HG03045 (cell line): ENCODE results near the gene GREM2.

Experiments used
- ATAC-seq: cut with Tn5 transposase; IDR thresholded peaks from one replicate; pipeline ENCODE4 v1.9.1; 2021; ENCODE audit warnings: mild to moderate bottlenecking, moderate library complexity; ENCODE audit not compliant: unreplicated experiment

GREM2 gene

DNA sequence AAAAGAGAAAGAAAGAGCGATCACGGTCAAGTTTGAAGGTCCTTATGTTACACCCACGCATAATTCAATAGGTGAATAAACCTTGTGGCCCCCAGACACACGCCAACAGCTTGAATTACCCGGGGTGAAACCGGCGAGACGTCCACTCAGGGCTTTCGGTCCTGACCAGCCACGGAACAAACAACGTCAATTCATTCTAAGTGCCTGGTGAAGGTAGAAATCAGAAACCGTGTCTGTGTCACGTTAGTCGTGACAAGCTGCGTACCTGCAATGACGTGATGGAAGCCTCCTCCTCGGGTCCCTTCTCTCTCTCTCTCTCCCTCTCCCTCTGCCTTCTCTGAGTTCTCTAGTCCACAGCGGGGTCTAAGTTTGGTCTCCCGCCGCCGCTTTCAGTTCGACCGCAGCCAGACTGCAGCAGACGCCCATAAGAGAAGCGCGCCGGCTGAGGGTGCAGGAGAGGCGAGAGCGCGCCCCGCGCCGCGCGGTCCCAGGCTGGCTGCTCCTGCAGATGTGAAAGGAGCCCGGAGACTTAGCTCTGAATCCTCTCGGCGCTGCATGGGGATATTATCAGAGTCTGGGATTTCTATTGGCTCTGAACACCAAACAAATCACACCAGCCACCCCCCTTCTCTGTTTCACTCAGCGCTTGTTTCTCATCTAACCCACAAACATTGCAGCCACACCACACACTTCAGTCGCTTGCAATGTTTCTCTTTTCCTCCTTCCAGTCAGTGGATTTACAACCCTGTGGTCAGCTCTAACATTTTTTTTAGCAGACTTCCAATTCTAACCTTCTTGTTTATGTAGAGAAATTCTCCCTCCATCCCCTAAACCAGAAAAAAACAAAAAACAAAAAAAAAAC, at the start of gene GREM2:
Gene GREM2, minus strand, starts transcription at position 537 of the 862 bp plus-strand sequence. CDS start 118,680 bp downstream, outside the sequence.
- ATAC-seq: peak; percentile 92

DNA sequence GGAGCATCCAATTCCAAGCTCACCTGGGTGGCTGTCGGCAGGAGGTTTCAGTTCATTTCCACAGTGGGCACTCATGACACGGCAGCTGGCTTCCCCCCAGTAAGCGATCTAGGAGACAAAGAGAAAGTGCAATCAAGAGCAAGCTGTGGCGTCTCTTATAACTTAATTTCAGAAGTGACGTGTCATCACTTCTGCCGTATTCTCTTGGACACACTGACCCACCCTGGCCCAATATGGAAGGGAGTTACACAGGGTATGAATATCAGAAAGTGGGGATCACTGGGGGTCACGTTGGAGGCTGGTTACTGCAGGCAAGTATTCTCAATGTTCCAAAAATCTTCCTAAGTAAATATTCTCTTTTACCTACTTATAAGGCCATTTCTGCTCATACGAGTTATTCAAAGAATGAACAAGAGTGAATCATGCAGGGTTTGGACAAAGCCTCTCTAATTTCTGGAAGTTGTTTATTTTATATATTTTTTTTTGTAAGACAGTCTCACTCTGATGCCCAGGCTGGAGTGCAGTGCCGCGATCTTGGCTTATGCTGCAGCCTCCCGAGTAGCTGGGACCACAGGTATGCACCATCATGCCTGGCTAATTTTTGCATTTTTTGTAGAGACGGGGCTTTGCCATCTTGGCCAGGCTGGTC, 46.5 kb upstream of the GREM2 start:
- no peak for ATAC-seq

DNA sequence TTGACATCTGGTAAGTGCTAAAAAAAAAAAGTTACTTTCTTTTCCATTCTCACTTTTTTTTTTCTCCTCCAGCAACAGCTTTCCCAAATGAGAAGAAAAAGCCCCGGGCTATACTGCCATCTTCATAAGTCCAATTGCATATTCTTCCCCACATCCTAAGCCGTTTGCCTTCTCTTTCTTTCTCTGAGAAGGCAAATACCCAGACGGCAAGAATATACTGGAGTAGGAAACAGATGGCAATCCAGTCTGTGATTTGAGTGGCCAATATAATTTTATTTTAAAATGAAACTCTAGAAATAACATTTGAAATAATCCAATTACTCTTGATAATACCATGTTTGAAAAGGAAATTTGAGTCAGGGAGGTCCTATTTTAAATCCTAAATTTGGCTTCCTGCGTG, 44.6 kb upstream of the GREM2 start:
- no peak for ATAC-seq

DNA sequence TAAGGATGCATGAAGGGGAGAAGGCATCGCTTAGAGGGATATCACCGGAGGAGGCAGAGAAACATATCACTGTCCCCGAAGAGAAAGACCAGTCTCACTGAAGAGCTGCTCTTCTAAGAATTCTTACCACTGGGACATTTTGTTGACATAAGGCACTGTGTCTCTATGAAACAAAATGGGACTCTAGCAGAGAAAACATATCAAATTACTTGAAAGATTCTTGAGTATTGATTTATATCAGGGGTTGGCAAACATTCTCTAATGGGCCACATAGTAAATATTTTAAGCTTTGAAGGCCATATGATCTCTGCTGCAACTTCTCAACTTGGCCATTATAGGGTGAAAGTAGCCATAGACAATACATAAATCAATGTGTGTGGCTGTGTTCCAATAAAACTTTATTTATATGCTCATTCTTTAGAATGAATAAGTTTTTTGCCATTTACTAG, 41.0 kb upstream of the GREM2 start:
- ATAC-seq: no peak

DNA sequence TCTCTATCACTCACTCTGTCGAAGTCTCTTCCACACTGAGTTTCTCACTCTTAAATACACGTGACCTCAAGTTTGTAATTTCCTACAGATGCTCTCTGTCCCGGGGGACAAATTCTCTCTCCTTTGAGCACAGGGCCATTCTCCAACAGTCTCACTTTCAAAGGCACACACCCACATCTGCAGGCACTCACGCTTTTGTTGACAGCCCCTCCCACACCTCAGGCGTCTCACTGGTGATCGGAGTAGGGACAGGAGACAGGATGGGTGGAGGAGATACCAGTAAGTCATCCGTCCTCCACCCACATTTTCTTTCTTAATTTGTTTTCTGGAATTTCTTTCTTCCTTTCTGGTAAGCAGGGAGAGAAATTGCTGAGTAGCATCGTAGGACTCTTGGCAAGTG, 40.6 kb upstream of the GREM2 start:
- ATAC-seq: no peak

DNA sequence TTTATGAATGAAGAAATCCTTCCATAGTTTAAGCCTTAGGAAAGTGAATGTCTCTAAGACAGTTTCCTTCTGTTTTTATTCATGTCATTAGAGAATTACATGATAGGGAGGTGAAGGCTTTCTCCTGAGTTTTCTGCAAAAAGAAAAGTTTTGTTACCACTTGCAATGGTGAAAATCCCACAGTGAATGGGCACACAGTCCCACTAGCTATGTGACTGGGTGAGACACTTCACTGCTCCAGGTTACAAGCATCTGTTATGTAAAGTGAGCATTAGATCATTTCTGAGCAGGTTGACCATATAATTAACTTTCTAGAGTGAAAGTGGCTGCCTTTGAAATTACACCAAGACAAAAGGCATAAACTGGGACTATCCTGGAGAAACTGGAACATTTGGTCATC, 38.9 kb upstream of the GREM2 start:
- no peak for ATAC-seq

DNA sequence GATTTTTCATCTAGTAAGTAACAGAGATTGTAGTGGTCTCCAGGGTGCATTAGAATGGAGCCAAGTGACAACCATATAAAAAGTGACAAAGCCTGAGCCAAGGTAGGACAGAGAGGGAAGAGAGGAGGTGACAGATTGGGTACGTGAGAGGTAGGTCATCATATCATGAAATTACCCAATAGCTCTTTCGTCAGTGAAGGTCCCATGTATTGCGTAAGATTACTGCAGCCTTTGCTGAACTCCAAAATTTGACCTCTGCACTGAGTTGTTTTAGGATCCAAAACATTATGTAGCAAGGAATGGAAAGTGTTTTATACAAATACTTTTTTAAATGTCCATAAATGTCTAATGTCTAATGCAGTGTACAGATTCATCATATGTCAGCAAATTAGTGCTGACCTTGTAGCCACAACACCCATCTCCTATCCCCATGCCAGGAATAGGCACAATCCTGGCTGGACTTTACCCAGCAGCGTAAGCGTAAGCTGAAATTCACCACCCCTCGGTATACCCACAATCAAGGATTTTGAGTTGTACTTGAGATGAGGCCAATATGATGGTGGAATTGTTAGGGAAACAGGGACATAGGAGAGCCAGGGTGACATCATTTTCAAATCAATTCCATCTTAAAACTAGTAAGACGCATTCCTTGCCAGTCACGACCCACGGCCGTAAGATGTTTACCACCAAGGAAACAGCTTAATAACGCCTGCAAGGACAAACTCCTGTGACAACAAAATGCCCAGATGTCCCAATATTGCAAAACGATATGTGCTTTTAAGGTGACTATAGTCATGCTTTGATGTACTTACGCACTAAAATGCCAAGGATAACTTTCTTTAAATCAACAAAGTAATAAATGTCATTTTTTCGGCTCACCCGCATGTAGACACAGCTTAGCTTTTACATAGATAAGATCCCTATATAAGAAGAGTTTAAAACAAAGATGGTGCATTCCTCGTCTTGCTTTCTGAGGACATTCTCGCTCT, 38.1 kb upstream of the GREM2 start:
- no peak for ATAC-seq

DNA sequence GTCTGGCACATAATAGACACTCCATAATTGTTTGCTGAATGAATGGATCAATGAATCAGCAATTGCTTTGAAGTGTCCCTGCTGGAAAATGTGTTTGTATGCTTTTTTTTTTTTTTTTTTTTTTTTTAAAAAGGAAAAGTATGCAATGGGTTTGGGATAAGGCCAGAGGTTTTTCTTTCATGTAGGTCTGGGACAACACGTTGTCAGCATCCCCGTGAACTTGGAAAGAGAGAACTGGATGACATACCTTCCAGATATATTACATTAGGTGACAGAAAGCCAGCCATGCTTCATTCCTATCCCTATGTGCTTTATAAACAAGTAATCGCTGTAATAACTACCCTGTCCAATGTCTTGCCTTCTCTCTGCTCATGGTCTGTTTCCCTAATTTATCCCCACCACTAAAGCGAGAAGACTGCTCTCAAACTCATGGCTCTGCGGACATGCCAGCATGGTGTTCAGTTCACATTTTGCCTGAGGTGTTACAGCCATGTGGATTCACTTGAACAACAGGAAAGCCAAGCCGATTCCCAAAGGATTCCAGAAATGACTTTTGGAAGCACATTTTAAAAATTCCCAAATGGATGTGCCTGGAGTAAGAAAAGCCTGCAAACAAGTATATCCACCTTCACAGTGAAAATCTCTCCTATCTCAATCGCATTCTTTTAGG, 34.8 kb upstream of the GREM2 start:
- ATAC-seq: no peak

DNA sequence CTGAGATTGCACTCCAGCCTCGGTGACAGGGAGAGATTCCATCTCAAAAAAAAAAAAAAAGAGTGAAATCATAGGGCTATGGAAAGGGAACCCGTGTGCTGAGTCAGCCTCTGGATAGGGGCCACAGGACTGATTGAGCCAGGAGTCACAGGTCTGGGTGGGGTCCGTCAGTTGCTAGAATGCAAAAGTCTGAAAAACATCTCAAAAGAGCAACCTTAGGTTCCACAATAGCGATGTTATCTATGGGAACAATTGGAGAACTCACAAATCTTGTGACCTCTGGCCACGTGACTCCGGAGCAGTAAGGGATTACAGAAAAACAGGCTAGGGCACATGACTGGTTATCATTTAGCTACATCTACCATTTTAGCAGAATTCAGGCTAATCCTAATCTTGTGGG, 32.8 kb upstream of the GREM2 start:
- ATAC-seq: no peak

DNA sequence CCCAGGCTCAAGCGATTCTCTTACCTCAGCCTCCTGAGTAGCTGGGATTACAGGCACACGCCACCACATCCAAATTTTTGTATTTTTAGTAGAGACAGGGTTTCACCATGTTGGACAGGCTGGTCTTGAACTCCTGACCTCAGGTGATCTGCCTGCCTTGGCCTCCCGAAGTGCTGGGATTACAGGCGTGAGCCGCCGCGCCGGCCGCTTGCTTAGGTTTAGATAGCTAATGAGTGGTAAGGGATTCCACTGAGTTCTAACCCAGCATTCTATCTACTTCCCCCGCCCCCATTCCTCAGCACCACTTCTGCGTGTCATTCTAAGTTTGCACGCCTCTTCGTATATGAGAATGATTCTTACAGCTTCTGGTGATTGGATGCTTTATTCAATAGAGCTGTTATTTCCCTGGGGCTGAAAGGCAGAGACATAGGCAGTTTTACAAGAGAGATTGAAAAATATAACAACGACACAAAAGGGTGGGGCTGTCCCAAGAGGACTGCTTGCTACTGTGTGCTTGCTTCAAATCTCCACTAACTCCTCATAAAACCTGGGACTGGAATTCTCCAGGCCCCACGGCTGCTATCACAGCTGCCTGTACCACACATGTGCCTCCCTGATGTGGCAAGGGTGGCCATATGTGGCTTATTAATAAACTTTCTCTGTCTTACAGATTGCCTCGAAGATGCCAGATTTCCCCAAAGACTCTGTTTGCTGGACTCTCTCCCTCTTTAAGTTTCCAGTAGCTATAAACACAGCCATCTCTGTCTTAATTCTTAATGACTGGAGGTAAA, 23.7 kb upstream of the GREM2 start:
- ATAC-seq: no peak

DNA sequence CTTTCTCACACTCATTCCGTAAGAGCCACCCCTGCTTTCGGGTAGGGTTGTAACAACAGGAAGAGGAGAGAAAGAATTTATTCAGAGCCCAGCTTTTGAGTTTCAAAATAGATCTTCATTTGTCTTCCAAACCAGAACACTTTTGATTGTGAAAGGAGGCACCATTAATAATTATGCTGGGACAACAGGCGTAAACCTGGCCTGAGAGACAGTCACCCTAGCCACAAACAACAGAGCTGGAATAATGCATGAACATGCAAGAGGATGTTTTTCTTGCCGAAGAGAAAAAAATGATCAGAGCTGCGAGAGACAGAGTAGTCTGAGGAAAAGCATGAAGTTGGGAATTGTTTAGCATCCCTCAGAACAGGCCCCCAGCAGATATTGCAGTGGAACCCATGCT, 18.5 kb upstream of the GREM2 start:
- ATAC-seq: no peak

DNA sequence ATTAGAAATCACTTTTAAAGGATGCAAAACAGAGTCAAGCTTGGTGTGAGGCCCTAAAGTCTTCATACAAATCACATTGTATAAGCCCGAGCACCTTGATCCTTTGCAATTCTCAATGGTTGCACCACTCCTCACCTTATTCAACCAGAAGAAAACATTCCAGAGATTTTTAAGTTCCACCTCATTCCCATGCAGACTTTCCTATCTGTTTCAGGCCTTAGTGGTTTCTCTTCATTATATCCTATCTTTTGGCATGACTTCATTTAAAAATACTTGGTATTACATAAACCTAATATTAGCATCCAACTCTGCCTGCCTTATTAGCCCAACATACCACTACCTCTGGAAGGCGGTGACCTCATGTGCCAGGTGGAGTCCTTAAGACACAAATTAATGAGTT, 9.3 kb upstream of the GREM2 start:
- ATAC-seq: no peak

DNA sequence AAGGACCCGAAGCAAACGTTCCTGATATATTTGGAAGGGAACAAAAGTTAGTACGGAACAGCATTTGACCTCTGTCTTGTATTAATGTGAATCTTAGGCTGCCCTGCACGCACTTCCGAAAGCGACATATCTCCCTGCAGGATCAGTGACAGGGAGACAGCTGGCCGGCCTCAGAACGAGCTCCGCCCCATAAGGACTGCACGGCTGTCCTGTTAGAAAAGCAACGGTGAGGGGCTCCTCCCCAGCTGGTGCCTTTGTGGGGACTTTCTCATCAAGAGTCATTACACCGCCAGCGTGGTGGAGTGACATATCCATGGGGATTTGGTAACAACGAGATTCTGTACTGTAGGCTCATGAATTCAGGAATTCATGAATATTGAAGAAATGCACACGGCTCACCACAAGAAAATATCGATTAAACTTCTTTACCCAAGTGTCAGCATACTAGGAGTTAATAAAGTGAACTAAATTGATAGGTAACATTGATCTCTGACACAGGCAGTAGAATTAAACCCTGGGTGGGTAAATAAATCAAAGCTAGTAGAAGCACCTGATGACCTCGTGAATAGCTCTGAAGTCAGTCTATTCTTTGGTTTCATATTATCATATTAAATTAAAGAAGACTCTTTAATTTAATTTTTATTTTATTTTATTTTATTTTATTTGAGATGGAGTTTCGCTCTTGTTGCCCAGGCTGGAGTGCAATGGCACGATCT, 8.1 kb upstream of the GREM2 start:
- no peak for ATAC-seq

DNA sequence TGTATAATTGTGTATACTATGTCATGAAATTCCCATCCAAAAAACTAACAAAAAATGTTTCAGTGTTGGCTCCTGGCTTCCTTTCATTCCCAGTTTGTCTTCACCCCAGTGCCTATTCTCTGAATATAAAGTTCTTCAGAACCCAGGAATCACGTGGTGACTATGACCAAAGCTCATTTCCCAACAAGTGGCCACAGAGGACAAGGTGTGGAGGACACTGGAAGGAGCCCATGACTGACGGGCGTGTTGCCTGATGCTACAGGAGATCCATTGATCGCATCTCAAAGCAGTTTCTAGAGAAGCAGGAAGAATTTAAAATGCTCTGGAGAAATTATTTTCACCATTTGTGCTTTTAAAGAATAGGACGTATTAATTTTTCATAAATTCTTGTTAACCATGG, 7.4 kb upstream of the GREM2 start:
- ATAC-seq: no peak

DNA sequence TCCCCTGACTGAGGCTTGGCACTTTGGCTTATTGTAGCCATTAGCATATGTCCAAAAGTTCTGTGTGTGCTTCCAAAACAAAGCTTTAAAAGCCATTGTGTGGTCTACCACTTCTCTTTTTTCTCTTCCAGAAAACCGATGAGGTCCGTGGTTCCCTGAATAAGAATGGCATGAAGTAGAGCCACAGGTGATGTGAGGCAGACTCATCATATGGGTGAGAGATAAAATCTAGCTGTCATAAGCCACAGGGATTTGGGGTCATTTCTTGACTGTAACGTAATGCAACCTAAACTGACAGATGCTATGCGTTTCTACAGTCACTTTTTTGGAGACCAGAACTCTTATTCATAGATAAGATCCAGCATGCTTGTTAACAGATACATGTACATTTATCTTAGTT, 7.0 kb upstream of the GREM2 start:
- no peak for ATAC-seq

DNA sequence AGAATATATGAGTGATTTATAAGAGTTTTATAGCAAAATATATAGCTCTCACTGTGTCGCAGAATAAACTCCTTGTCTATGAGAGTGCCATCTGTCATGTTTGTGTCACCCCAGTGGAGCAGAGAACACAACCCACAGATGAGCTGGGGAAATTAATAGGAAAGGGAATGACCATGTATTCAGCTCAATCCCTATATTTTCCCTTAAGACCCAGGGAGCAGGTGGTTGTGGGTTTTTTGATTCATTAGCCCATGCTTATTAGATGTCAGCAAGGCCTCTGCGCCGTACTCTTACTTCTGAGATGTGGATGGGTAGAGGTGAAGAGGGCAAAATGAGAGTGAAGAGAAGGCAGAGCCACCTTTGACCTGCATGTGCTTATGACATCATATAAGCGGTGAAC, 4.1 kb upstream of the GREM2 start:
- no peak for ATAC-seq

DNA sequence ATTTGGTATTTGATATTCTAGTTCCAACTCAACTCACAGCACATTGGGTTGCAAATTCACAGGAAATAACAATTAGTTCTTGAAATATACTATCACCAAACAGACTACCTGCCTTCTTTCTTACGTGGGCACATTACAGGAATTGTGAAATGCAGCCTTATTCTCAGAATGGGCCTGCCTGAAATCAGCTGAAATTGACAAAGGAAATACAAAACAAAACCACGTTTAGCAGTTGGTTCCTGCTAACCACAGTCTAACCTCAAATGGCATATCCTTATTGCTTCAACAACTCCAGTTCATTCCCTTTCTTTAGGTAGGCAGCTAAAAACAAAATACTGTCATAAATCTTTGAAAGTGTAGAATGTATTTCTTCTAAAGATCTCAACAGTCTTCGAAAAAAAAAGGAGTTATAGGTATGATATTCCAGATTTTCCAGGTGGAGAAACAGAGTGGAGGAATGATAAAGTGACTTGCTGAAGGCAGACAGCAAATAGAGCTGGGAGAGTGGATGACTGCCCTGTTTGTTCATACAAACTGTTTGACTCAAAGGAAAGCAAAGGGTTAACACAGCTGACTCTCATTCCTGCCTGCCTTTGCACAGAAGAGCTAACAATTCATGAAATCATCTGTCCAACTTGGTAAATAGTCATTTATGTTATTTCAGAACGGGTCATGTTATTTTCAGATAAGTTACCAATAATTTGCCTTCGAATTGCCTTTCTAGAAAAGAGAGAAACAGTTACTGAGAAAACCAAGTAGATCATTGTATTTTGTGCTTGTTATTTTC, 1.6 kb upstream of the GREM2 start:
- ATAC-seq: no peak

DNA sequence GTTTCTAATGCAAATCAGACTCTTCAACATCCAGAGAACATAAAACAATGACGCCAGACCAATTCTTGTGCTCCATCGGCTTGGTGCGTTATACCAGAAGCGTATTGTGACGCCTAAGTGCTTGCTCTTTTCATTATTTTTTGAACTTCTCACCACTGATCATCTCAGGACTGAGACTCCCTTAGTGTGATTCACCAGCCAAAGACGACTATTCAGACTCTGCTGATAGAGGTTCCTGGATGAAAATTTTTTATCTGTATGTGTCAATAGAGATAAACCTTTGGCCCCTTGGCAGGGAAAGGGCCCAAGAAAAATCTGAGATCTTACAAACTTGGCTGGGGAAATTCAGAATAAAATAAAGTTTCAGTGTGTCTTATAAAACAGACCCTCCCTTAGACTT, 856 bp upstream of the GREM2 start:
- ATAC-seq: no peak
